Caco-2 (cell line): ENCODE results near the gene EPS8L2. TPM values are rescaled to one million over a fixed set of nuclear protein-coding genes. Genes with fewer than 3 reads are reported as not detected.

Experiments used
- BruUV-seq: library from RNA; stranded (reverse); fragments of 400-500 nt; replicated peaks from 2 replicates; lab custom pipeline; 2021; lab: Mats Ljungman, UMichigan
- CTCF ChIA-PET: fragments of 300-600 bp; sonication (Branson Sonifier 250); formaldehyde crosslinking; loops from one replicate; lab custom pipeline; 2022; ENCODE audit warnings: antibody characterized with exemption; lab: Charles Lee
- POLR2A ChIA-PET: fragments of 300-600 bp; sonication (Branson Sonifier 250); formaldehyde crosslinking; loops from one replicate; lab custom pipeline; 2022; ENCODE audit warnings: antibody characterized with exemption; lab: Charles Lee
- DNase-seq, 2 experiments: peaks; one replicate each; pipeline versions ENCODE4 v3.0.0 to v3.0.0-alpha.2; 2020 to 2022
- H3K27me3 ChIP-seq: replicated peaks from 2 replicates; pipeline ENCODE4 v1.6.0; 2011; ENCODE audit warnings: low read length; ENCODE audit not compliant: control insufficient read depth, insufficient read depth
- H3K36me3 ChIP-seq: 2 replicates; pipeline ENCODE4 v1.5.1; 2011; ENCODE audit warnings: low read length; ENCODE audit not compliant: control insufficient read depth, insufficient read depth
- H3K4me1 ChIP-seq: fragments of 250-450 bp; sonication (Bioruptor Pico); 2 replicates; pipeline ENCODE4 v1.5.1; 2020; ENCODE audit warnings: mild to moderate bottlenecking
- H3K4me3 ChIP-seq: 2 replicates; pipeline ENCODE4 v1.5.1; 2011; ENCODE audit warnings: low read depth, mild to moderate bottlenecking, control low read depth, low read length
- H3K9me3 ChIP-seq: fragments of 250-450 bp; sonication (Bioruptor Pico); 2 replicates; pipeline ENCODE4 v1.5.1; 2020; ENCODE audit warnings: mild to moderate bottlenecking, moderate library complexity
- H3K27ac Mint-ChIP-seq: one replicate; pipeline ENCODE4 v1.8.0; 2022; ENCODE audit warnings: mixed read lengths; ENCODE audit not compliant: unreplicated experiment
- H3K27me3 Mint-ChIP-seq: one replicate; pipeline ENCODE4 v1.8.0; 2022; ENCODE audit warnings: mixed read lengths; ENCODE audit not compliant: insufficient read depth, unreplicated experiment
- H3K36me3 Mint-ChIP-seq: one replicate; pipeline ENCODE4 v1.8.0; 2022; ENCODE audit warnings: mild to moderate bottlenecking, mixed read lengths; ENCODE audit not compliant: insufficient read depth, unreplicated experiment
- H3K4me1 Mint-ChIP-seq: one replicate; pipeline ENCODE4 v1.8.0; 2022; ENCODE audit warnings: low read depth, mixed read lengths; ENCODE audit not compliant: unreplicated experiment
- H3K4me3 Mint-ChIP-seq: one replicate; pipeline ENCODE4 v1.8.0; 2022; ENCODE audit warnings: mild to moderate bottlenecking, moderate library complexity, mixed read lengths; ENCODE audit not compliant: unreplicated experiment
- H3K9me3 Mint-ChIP-seq: one replicate; pipeline ENCODE4 v1.8.0; 2022; ENCODE audit warnings: mixed read lengths; ENCODE audit not compliant: unreplicated experiment
- CTCF ChIP-seq, 2 experiments: fragments of 200-600 bp in 1 of 2; IDR thresholded peaks; 1 replicate in 1 of 2; 2 replicates in 1 of 2; pipeline versions ENCODE4 v1.5.1 to v1.8.0; 2011 to 2022; ENCODE audit warnings: antibody characterized with exemption in 1 of 2, control low read depth in 1 of 2, inconsistent platforms in 1 of 2, low read depth in 1 of 2, low read length in 1 of 2, mild to moderate bottlenecking in 1 of 2, moderate library complexity in 1 of 2; ENCODE audit not compliant: insufficient read depth in 1 of 2, severe bottlenecking in 1 of 2, unreplicated experiment in 1 of 2
- intact Hi-C: fragments of 100-400 bp; cut with micrococcal nuclease; formaldehyde crosslinking; loops from one replicate; pipeline ENCODE4 v1.10.0; 2022; ENCODE audit not compliant: unreplicated experiment
- total RNA-seq: library from RNA; stranded (reverse); gene quantifications from 2 replicates; pipeline ENCODE4 v1.2.3, GENCODE V29; 2022

EPS8L2 gene
- total RNA-seq, 1 experiment from 2014 or later = 224 TPM

- peaks cover 39% of the 10 kb centered on the region for H3K4me1 ChIP-seq
- intact Hi-C loops = no loop called here
- Mint-ChIP-seq H3K9me3 (no peaks in the 10 kb centered on the region), H3K36me3 (peaks cover 79% of the 10 kb centered on the region), H3K27me3 (no peaks in the 10 kb centered on the region), H3K4me1 (no peaks in the 10 kb centered on the region), H3K4me3 (peak overlapping the region; percentile 86), H3K27ac (peak overlapping the region; percentile 72)
- H3K4me3 ChIP-seq = peak overlapping the region; percentile 80
- no TSS peak for BruUV-seq
- no peaks in the 10 kb centered on the region for H3K9me3 ChIP-seq
- DNase-seq = peak in 1 of 2 experiments; percentile 50
- no peak for TF ChIP-seq CTCF (IDR thresholded peaks at IDR 0.05; ENCODE audit: insufficient read depth in 1 of 2, low read depth in 1 of 2, low read length in 1 of 2, severe bottlenecking in 1 of 2, unreplicated experiment in 1 of 2)
- no peaks in the 10 kb centered on the region for H3K27me3 ChIP-seq
- CTCF ChIA-PET = interaction anchor here (0.6 to 1.2 kb wide), 4 partner anchors 10 to 70 kb away, joined by 3 to 8 read pairs (median 4); partner anchors contain the start of gene TMEM80
- POLR2A ChIA-PET = interaction anchor here (1.0 to 4.2 kb wide), 2 partner anchors 10 to 59 kb away, joined by 4 to 32 read pairs; partner anchors contain the start of genes DEAF1 and TMEM80
- H3K36me3 ChIP-seq = peaks cover 5% of the 10 kb centered on the region
Measured at GRCh38 chr11:704781-705645, 1.0 kb upstream of the EPS8L2 start.

- DNase-seq = peak in 1 of 2 experiments; percentile 60
- ChIA-PET CTCF (interaction anchor here (0.6 to 1.2 kb wide), 10 partner anchors 11 to 1063 kb away, joined by 3 to 7 read pairs (median 4); partner anchors contain the start of genes TALDO1 and TMEM80), POLR2A (interaction anchor here (0.5 to 4.2 kb wide), 4 partner anchors 11 to 246 kb away, joined by 3 to 32 read pairs (median 8); partner anchors contain the start of genes DEAF1 and TMEM80)
- intact Hi-C loops = no loop called here
- H3K9me3 Mint-ChIP-seq = no peaks in the 10 kb centered on the region
- peak overlapping the region; percentile 86 for H3K4me3 Mint-ChIP-seq
- no peaks in the 10 kb centered on the region for H3K27me3 ChIP-seq
- TSS peak; percentile 15 for BruUV-seq
- H3K4me1 Mint-ChIP-seq = peaks cover 13% of the 10 kb centered on the region
- H3K27ac Mint-ChIP-seq = peak overlapping the region; percentile 90
- peak overlapping the region; percentile 80 for H3K4me3 ChIP-seq
- peaks cover 79% of the 10 kb centered on the region for H3K36me3 Mint-ChIP-seq
- peaks cover 4% of the 10 kb centered on the region for H3K36me3 ChIP-seq
- TF ChIP-seq CTCF (IDR thresholded peaks at IDR 0.05; ENCODE audit: insufficient read depth in 1 of 2, low read depth in 1 of 2, low read length in 1 of 2, severe bottlenecking in 1 of 2, unreplicated experiment in 1 of 2) = peak in 1 of 2 experiments; percentile 43
- H3K9me3 ChIP-seq = no peaks in the 10 kb centered on the region
- H3K4me1 ChIP-seq = peaks cover 54% of the 10 kb centered on the region
- no peaks in the 10 kb centered on the region for H3K27me3 Mint-ChIP-seq
Measured at GRCh38 chr11:706439-706956, 467 bp downstream of the EPS8L2 start.
